H1 (cell line): ENCODE measurements around the gene CYP39A1. TPM values are rescaled to one million over a fixed set of nuclear protein-coding genes. Genes with fewer than 3 reads are reported as not detected.
A peak's percentile ranks its signal among the peaks of the same experiment; 100 is the strongest.

Source experiments
- CTCF ChIA-PET: fragments of 300-600 bp; sonication (Branson Sonifier 250); formaldehyde crosslinking; loops from one replicate; lab custom pipeline; 2021; ENCODE audit not compliant: partially characterized antibody; lab: Charles Lee
- POLR2A ChIA-PET: fragments of 300-600 bp; sonication (Branson Sonifier 250); formaldehyde crosslinking; loops from one replicate; lab custom pipeline; 2021; ENCODE audit warnings: inconsistent platforms; ENCODE audit not compliant: partially characterized antibody; lab: Charles Lee
- DNase-seq, 2 experiments: peaks; one replicate each; pipeline versions ENCODE4 v3.0.0 to v3.0.0-alpha.2; 2010 to 2022; ENCODE audit warnings: low spot score in 2 of 2, low read depth in 1 of 2, mixed read lengths in 1 of 2
- FAIRE-seq: peaks from 2 replicates; lab custom pipeline; 2011; peaks lifted over from hg19 to GRCh38; lab: Jason Lieb, UNC
- H2AFZ ChIP-seq: 2 replicates; pipeline ENCODE4 v1.8.1; 2012; ENCODE audit warnings: low read length, inconsistent platforms
- H2AK5ac ChIP-seq: 2 replicates; pipeline ENCODE4 v1.6.1; 2013; ENCODE audit warnings: low read depth, low read length
- H2BK120ac ChIP-seq: replicated peaks from 2 replicates; pipeline ENCODE3; 2013; ENCODE audit warnings: low read depth, low read length, inconsistent platforms
- H2BK12ac ChIP-seq: 2 replicates; pipeline ENCODE4 v1.6.1; 2013; ENCODE audit warnings: low read depth, low read length
- H2BK15ac ChIP-seq: 2 replicates; pipeline ENCODE4 v1.6.1; 2013; ENCODE audit warnings: low read length
- H2BK20ac ChIP-seq: 2 replicates; pipeline ENCODE4 v1.6.1; 2013; ENCODE audit warnings: low read length
- H2BK5ac ChIP-seq: 2 replicates; pipeline ENCODE4 v1.6.1; 2013; ENCODE audit warnings: low read depth, low read length
- H3K14ac ChIP-seq: 2 replicates; pipeline ENCODE4 v1.6.1; 2013; ENCODE audit warnings: inconsistent platforms; ENCODE audit not compliant: insufficient read length
- H3K18ac ChIP-seq: 2 replicates; pipeline ENCODE4 v1.6.1; 2013; ENCODE audit warnings: low read length; ENCODE audit errors: extremely low read depth
- H3K23ac ChIP-seq: 2 replicates; pipeline ENCODE4 v1.6.1; 2013; ENCODE audit warnings: inconsistent platforms; ENCODE audit not compliant: insufficient read length
- H3K23me2 ChIP-seq: 2 replicates; pipeline ENCODE4 v1.6.1; 2013; ENCODE audit warnings: low read depth, low read length
- H3K27ac ChIP-seq: 2 replicates; pipeline ENCODE4 v1.6.1; 2011; ENCODE audit warnings: low read depth, low read length, inconsistent platforms
- H3K27me3 ChIP-seq, 4 experiments: replicated peaks in 1 of 4; 1 replicate in 1 of 4; 2 replicates in 3 of 4; pipeline versions ENCODE4 v1.6.1 to v1.8.1; 2011 to 2013; ENCODE audit warnings: low read length in 3 of 4, mild to moderate bottlenecking in 3 of 4, inconsistent platforms in 2 of 4, mixed read lengths in 2 of 4, moderate library complexity in 1 of 4; ENCODE audit not compliant: control insufficient read depth in 3 of 4, insufficient read depth in 3 of 4; ENCODE audit errors: extremely low read depth in 1 of 4
- H3K36me3 ChIP-seq, 4 experiments: 2 replicates each; pipeline versions ENCODE4 v1.6.1 to v1.8.1; 2011 to 2013; ENCODE audit warnings: mild to moderate bottlenecking in 4 of 4, low read length in 3 of 4, moderate library complexity in 2 of 4, control low read depth in 1 of 4, inconsistent platforms in 1 of 4; ENCODE audit not compliant: insufficient read depth in 4 of 4, control insufficient read depth in 2 of 4
- H3K4ac ChIP-seq: replicated peaks from 2 replicates; pipeline ENCODE3; 2013; ENCODE audit warnings: low read length, low read depth, mixed read lengths, inconsistent platforms; ENCODE audit not compliant: insufficient read length
- H3K4me1 ChIP-seq, 4 experiments: replicated peaks in 1 of 4; 1 replicate in 1 of 4; 2 replicates in 3 of 4; pipeline versions ENCODE4 v1.6.1 to v1.8.1; 2011 to 2013; ENCODE audit warnings: low read length in 3 of 4, inconsistent platforms in 2 of 4, mixed read lengths in 1 of 4; ENCODE audit not compliant: insufficient read depth in 4 of 4, control insufficient read depth in 3 of 4
- H3K4me2 ChIP-seq, 2 experiments: 2 replicates each; pipeline versions ENCODE4 v1.6.1 to v1.8.1; 2011 to 2013; ENCODE audit warnings: low read depth in 2 of 2, low read length in 2 of 2, control low read depth in 1 of 2, inconsistent platforms in 1 of 2, mild to moderate bottlenecking in 1 of 2; ENCODE audit not compliant: insufficient read depth in 1 of 2
- H3K4me3 ChIP-seq, 4 experiments: fragments of 200-600, 300-600 bp in 1 of 4; sonication (generic), shearing (Covaris generic), sonication (Bioruptor Twin) in 1 of 4; 2 replicates each; pipeline versions ENCODE4 v1.5.1 to v1.8.1; 2011 to 2016; ENCODE audit warnings: low read length in 4 of 4, low read depth in 3 of 4, control low read depth in 2 of 4, inconsistent platforms in 2 of 4, mild to moderate bottlenecking in 2 of 4, mixed read lengths in 1 of 4, moderate library complexity in 1 of 4; ENCODE audit not compliant: insufficient read depth in 2 of 4; ENCODE audit errors: extremely low read depth in 1 of 4
- H3K56ac ChIP-seq: replicated peaks from 2 replicates; pipeline ENCODE3; 2013; ENCODE audit warnings: low read depth, mild to moderate bottlenecking, mixed read lengths, low read length, inconsistent platforms; ENCODE audit not compliant: insufficient read length
- H3K79me1 ChIP-seq: 2 replicates; pipeline ENCODE4 v1.6.1; 2013; ENCODE audit warnings: low read depth, low read length, control low read depth
- H3K79me2 ChIP-seq, 2 experiments: 2 replicates each; pipeline versions ENCODE4 v1.6.1 to v1.8.1; 2012 to 2013; ENCODE audit warnings: low read length in 2 of 2, mild to moderate bottlenecking in 2 of 2, inconsistent platforms in 1 of 2; ENCODE audit not compliant: insufficient read depth in 2 of 2, control insufficient read depth in 1 of 2
- H3K9ac ChIP-seq, 4 experiments: replicated peaks in 1 of 4; 1 replicate in 1 of 4; 2 replicates in 3 of 4; pipeline versions ENCODE4 v1.6.1 to v1.8.1; 2011 to 2013; ENCODE audit warnings: low read depth in 3 of 4, low read length in 3 of 4, control low read depth in 2 of 4, mild to moderate bottlenecking in 2 of 4, moderate library complexity in 2 of 4, inconsistent platforms in 1 of 4; ENCODE audit errors: extremely low read depth in 1 of 4
- H3K9me3 ChIP-seq, 2 experiments: 2 replicates each; pipeline versions ENCODE4 v1.6.1 to v1.8.1; 2012 to 2013; ENCODE audit warnings: mild to moderate bottlenecking in 2 of 2, moderate library complexity in 2 of 2, control low read depth in 1 of 2, inconsistent platforms in 1 of 2, low read depth in 1 of 2, low read length in 1 of 2, mixed read lengths in 1 of 2; ENCODE audit not compliant: insufficient read depth in 2 of 2
- H4K20me1 ChIP-seq, 2 experiments: replicated peaks in 1 of 2; 2 replicates each; pipeline versions ENCODE3 to v1.8.1; 2011 to 2013; ENCODE audit warnings: inconsistent platforms in 2 of 2, low read length in 2 of 2, mild to moderate bottlenecking in 1 of 2; ENCODE audit not compliant: insufficient read depth in 2 of 2, control insufficient read depth in 1 of 2
- H4K5ac ChIP-seq: 2 replicates; pipeline ENCODE4 v1.6.1; 2013; ENCODE audit warnings: low read length, low read depth, mixed read lengths, inconsistent platforms; ENCODE audit not compliant: insufficient read length
- H4K8ac ChIP-seq: 2 replicates; pipeline ENCODE4 v1.8.0; 2013; ENCODE audit warnings: mild to moderate bottlenecking, moderate library complexity, low read length, inconsistent platforms; ENCODE audit not compliant: insufficient read depth; ENCODE audit errors: extremely low read depth
- H4K91ac ChIP-seq: replicated peaks from 2 replicates; pipeline ENCODE3; 2013; ENCODE audit warnings: low read length, mixed read lengths, inconsistent platforms; ENCODE audit not compliant: insufficient read length
- CBX8 ChIP-seq: fragments of 300-800, 300-1000 bp; sonication (generic); IDR thresholded peaks from 2 replicates; pipeline ENCODE4 v1.7.1; 2016; ENCODE audit warnings: low read depth, low read length, borderline replicate concordance
- WGBS, 2 experiments: shearing (Covaris generic) in 1 of 2; methylation state at CpG; one replicate each; pipeline versions ENCODE4 v1.1.6 to v1.1.7; 2013 to 2015; ENCODE audit warnings: low lambda C conversion rate in 2 of 2, mixed read lengths in 2 of 2, inconsistent platforms in 1 of 2, low coverage in 1 of 2, missing lambda C conversion rate in 1 of 2; ENCODE audit not compliant: insufficient replicate concordance in 2 of 2, insufficient coverage in 1 of 2, insufficient read length in 1 of 2; ENCODE audit errors: extremely low coverage in 1 of 2, missing lambda C conversion rate in 1 of 2; 5-methylcytosine and 5-hydroxymethylcytosine counted together
- polyA plus RNA-seq, 7 experiments: library from polyadenylated mRNA; depleted of rRNA in 3 of 7; stranded (reverse) in 5 of 7; unstranded in 2 of 7; fragments of >200 nt in 5 of 7; fragments of 200-250 nt in 2 of 7; gene quantifications; 1 replicate in 5 of 7; 2 replicates in 1 of 7; 4 replicates in 1 of 7; pipeline versions ENCODE4 v1.2.1 to v1.2.3, GENCODE V29; 2011 to 2013; ENCODE audit warnings: missing spikeins in 2 of 7, mixed read lengths in 2 of 7
- total RNA-seq: library from RNA; stranded (reverse); fragmentation: NEBNext Ultra II Directional; extraction: Animal tissue kit (Norgen Biotek cat#: 25700); gene quantifications from 2 replicates; pipeline ENCODE4 v1.2.1, GENCODE V29; 2021

The CYP39A1 gene
- total and polyA plus RNA-seq, 2 of the 8 experiments (the other 6 are each of a cell fraction or from before 2014, with no cell fraction given): 0.71 to 2.4 TPM

DNA sequence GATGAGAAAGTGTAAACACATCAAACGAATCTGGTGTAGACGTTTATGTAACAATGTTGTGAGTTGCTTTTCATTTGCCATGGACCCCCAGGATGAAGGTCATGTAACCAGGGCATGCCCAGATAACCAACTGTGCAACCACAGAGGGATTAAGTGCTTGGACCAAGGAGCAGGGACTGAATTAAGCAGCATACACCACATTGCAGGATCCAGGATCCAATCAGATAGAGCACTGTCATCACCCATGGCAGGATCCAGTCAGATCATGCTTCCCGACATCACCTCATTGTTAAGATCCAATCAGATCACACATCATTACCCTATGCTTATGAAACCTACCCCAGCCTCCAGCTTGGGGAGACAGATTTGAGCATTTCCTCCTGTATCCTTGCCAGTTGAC is 87.1 kb downstream of the CYP39A1 start:
- no peak overlapping the region for H2AFZ ChIP-seq
- no peaks in the 10 kb centered on the region for H4K20me1 ChIP-seq
- H2BK15ac ChIP-seq: no peak overlapping the region
- H3K4ac ChIP-seq: no peak overlapping the region
- no peak overlapping the region for H2BK5ac ChIP-seq
- no peak overlapping the region for H3K4me2 ChIP-seq
- TF ChIP-seq CBX8: no peak
- CTCF ChIA-PET: interaction anchor here (0.6 to 0.9 kb wide), 2 partner anchors 10 to 1657 kb away, joined by 3 read pairs; no protein-coding TSS in a partner anchor
- no peak overlapping the region for H4K8ac ChIP-seq
- WGBS, 2 experiments: 79 to 100% methylated on average over 2 to 3 of the region's 3 CpGs
- H2BK120ac ChIP-seq: no peak overlapping the region
- H3K23me2 ChIP-seq: no peaks in the 10 kb centered on the region
- H2BK20ac ChIP-seq: 0 out of 2 replicates have a peak overlapping the region, but pooled peaks have one; percentile 34
- no peak overlapping the region for H3K4me3 ChIP-seq
- H3K9me3 ChIP-seq: no peaks in the 10 kb centered on the region
- H3K79me1 ChIP-seq: no peaks in the 10 kb centered on the region
- H3K56ac ChIP-seq: no peak overlapping the region
- no peaks in the 10 kb centered on the region for H3K27me3 ChIP-seq
- no peaks in the 10 kb centered on the region for H3K79me2 ChIP-seq
- no peak overlapping the region for H4K5ac ChIP-seq
- H3K4me1 ChIP-seq: no peaks in the 10 kb centered on the region
- H3K27ac ChIP-seq: no peak overlapping the region
- H4K91ac ChIP-seq: no peak overlapping the region
- POLR2A ChIA-PET: no interaction called here
- H3K14ac ChIP-seq: no peak overlapping the region
- 0 out of 2 replicates have a peak overlapping the region, but pooled peaks have one; percentile 48 for H2AK5ac ChIP-seq
- FAIRE-seq (no peak), DNase-seq (no peak)
- no peak overlapping the region for H3K23ac ChIP-seq
- H3K36me3 ChIP-seq: no peaks in the 10 kb centered on the region
- H2BK12ac ChIP-seq: no peak overlapping the region
- no peak overlapping the region for H3K18ac ChIP-seq
- no peak overlapping the region for H3K9ac ChIP-seq
